ENCODE data around the gene HEBP2. TPM values are rescaled to one million over a fixed set of nuclear protein-coding genes. Genes with fewer than 3 reads are reported as not detected.
"Not testable (repeated sequence)": the region's sequence is repeated elsewhere in the genome, so short reads cannot be mapped to it uniquely, and the experiment has no call there.

HEBP2 gene
- total RNA-seq, 1 donor from 2014 or later = 26.2 TPM

DNA sequence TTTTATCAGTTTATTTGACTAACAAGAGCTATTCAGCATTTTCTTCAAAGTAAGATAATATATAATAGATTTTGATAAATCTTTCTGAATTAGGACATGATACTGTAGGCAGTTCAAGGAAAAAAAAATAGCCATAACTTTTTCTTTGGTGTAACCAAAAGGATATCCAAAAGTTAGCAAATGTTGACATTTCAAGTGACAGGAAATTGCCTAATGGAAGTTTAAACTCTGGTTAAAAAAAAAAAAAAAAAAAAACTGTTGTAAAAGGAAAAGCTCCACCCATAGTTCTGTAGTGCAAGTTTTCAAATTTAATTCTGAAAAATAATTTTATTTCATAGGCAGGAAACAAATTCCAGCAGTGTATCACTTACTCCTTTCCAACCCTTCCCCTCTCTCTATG, 18.8 kb downstream of the HEBP2 start:
- no peak for ATAC-seq (ENCODE audit: low read depth)
- Mint-ChIP-seq H3K27me3 (no peaks in the 10 kb centered on the region), H3K27ac (no peak overlapping the region), H3K4me1 (no peaks in the 10 kb centered on the region), H3K9me3 (no peaks in the 10 kb centered on the region), H3K36me3 (ENCODE audit: low read depth) (peaks cover 15% of the 10 kb centered on the region), H3K4me3 (no peak overlapping the region)
- ChIA-PET POLR2A (interaction anchor here (0.7 kb wide), 1 partner anchor 13 kb away, joined by 4 read pairs; no protein-coding TSS in a partner anchor), CTCF (no interaction called here)
- intact Hi-C loops (cut with micrococcal nuclease) = no loop called here
- TF ChIP-seq, protein P1, sequence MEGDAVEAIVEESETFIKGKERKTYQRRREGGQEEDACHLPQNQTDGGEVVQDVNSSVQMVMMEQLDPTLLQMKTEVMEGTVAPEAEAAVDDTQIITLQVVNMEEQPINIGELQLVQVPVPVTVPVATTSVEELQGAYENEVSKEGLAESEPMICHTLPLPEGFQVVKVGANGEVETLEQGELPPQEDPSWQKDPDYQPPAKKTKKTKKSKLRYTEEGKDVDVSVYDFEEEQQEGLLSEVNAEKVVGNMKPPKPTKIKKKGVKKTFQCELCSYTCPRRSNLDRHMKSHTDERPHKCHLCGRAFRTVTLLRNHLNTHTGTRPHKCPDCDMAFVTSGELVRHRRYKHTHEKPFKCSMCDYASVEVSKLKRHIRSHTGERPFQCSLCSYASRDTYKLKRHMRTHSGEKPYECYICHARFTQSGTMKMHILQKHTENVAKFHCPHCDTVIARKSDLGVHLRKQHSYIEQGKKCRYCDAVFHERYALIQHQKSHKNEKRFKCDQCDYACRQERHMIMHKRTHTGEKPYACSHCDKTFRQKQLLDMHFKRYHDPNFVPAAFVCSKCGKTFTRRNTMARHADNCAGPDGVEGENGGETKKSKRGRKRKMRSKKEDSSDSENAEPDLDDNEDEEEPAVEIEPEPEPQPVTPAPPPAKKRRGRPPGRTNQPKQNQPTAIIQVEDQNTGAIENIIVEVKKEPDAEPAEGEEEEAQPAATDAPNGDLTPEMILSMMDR (IDR thresholded peaks at IDR 0.05) = no peak
- DNase-seq = no peak

DNA sequence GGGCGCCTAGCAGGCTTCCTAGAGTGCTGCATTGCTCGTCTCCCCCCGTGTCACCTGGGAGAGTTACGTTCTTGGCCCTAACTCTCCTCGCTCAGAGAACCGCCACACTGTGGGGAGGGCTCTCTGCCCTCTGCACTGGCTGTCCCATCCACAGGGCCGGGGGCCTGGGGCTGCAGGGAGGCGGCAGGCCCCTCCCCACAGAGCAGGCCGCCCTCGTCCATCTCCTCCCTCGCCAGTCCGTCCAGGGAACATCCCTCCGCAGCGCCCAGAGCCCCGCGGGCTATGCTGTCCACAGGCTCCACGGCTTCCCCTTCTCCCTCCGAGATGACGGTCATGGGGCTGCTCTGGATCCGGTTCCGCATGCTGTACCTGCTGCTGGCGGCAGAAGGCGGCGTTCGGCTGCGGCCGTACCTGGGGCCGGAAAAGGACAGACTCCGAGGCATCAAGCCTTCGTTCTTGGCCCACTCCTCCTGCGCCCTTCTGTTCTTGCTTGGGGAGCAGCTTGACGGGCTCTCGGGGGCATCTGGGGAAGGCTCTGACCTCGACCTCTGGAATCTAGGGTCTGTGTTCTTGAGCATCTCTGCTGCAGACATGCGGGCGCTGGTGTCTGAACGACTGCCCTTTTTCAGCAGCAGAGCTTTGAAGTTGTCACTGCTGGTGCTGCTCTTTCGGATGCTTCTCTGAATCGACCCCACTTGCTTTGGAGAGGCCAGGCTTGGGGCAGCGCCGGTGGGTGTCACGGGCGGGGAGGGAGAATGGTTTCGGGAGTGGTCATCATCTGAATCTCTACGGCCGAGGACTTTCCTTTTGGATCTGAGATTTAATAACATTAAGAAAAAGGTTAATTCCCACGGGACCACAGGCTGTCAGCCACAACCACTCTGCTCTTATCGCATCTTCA, 20.2 kb downstream of the HEBP2 start:
- no peak for ATAC-seq (ENCODE audit: low read depth)
- peaks cover under 1% of the 10 kb centered on the region for H3K36me3 Mint-ChIP-seq (ENCODE audit: low read depth)
- H3K27ac Mint-ChIP-seq = no peak overlapping the region
- intact Hi-C loops (cut with micrococcal nuclease) = no loop called here
- no peaks in the 10 kb centered on the region for H3K4me1 Mint-ChIP-seq
- no peaks in the 10 kb centered on the region for H3K9me3 Mint-ChIP-seq
- H3K27me3 Mint-ChIP-seq = no peaks in the 10 kb centered on the region
- POLR2A ChIA-PET = no interaction called here
- CTCF ChIA-PET = no interaction called here
- TF ChIP-seq, protein P1 (IDR thresholded peaks at IDR 0.05) = no peak
- no peak for DNase-seq
- no peak overlapping the region for H3K4me3 Mint-ChIP-seq

DNA sequence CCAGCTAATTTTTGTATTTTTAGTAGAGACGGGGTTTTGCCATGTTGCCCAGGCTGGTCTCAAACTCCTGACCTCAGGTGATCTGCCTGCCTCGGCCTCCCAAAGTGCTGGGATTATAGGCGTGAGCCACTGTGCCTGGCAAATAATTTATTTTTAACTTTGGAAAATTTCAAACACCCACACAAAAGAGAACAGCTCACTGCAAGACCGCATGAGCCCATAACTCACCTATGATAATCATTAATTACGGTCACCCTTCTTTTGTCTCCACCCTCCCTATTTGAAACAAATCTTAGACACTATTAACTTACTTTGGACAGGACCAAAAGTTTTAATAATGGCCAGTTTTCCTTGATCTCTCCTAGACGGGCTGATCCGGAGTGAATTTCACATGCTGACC, 21.2 kb downstream of the HEBP2 start:
- POLR2A ChIA-PET = interaction anchor here (0.6 kb wide), 1 partner anchor 16 kb away, joined by 5 read pairs; no protein-coding TSS in a partner anchor
- intact Hi-C loops (cut with micrococcal nuclease); H3K27ac Mint-ChIP-seq: not testable (repeated sequence)

DNA sequence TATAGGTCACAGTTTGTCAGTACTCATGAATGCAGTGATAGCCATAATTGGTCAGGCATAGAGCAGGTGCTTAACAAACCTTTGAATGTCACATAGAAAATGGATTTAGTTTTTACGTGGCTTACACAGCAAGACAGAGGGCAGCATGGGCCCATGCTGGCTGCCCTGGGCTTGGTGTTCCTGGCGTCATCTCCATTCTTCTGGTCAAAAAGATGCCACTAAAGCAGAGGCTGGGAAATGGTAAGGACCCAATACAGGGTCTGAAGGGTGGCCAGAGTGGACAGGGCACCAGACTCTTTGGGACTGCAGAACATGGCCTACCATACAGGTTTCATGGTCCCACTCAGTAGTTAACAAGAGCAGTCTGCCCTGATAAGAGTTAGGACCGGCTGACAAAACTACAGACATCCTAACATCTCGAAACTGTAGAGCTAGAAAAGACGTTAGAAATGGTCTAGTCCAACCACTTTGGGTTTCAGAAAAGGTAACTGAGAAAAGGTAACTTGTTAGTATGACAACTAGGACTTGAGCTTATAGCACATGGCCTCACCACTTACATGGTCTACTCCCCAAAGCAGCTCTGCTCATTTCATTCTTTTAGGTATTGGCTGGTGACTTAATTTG, 22.6 kb downstream of the HEBP2 start:
- POLR2A ChIA-PET = no interaction called here
- Mint-ChIP-seq H3K27ac (no peak overlapping the region), H3K4me1 (peaks cover 5% of the 10 kb centered on the region), H3K9me3 (no peaks in the 10 kb centered on the region), H3K36me3 (ENCODE audit: low read depth) (no peaks in the 10 kb centered on the region), H3K4me3 (no peak overlapping the region), H3K27me3 (peaks cover 3% of the 10 kb centered on the region)
- CTCF ChIA-PET = interaction anchor here (0.9 to 6.3 kb wide), 5 partner anchors 84 to 339 kb away, joined by 3 to 70 read pairs (median 23); no protein-coding TSS in a partner anchor
- ATAC-seq (ENCODE audit: low read depth) = no peak
- intact Hi-C loops (cut with micrococcal nuclease) = no loop called here
- TF ChIP-seq, protein P1 (IDR thresholded peaks at IDR 0.05) = no peak
- DNase-seq = no peak

More for the DNA sequence above, 21.2 kb downstream of the HEBP2 start:
- CTCF ChIA-PET = interaction anchor here (6.3 kb wide), 1 partner anchor 85 kb away, joined by 59 read pairs; no protein-coding TSS in a partner anchor
- H3K36me3 Mint-ChIP-seq (ENCODE audit: low read depth); DNase-seq; H3K9me3 Mint-ChIP-seq; H3K27me3 Mint-ChIP-seq; H3K4me3 Mint-ChIP-seq; H3K4me1 Mint-ChIP-seq; ATAC-seq (ENCODE audit: low read depth): not testable (repeated sequence)

DNA sequence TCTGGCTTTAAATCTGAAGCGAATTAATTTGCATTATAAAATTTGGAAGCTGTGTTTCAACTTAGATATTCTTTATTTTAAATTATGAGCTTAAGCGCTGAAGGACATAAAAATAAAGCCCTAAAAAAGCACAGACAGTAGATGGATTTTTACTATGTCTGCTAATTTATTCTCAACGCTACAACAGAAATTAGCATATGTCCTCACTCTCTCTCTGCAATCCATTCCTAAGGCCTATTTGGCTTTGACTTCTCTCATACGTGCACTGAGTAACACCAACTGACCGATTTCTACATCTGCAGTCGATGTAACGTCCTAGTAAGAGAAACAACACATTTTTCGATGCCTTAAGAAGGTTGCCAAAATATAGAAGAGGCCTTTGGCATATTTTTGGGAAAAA, 23.7 kb downstream of the HEBP2 start:
- ChIA-PET POLR2A (interaction anchor here (0.6 kb wide), 1 partner anchor 30 kb away, joined by 3 read pairs; no protein-coding TSS in a partner anchor), CTCF (interaction anchor here (0.7 to 6.3 kb wide), 7 partner anchors 83 to 939 kb away, joined by 3 to 70 read pairs (median 4); no protein-coding TSS in a partner anchor)
- Mint-ChIP-seq H3K9me3 (no peaks in the 10 kb centered on the region), H3K36me3 (ENCODE audit: low read depth) (no peaks in the 10 kb centered on the region), H3K27ac (no peak overlapping the region), H3K4me1 (peaks cover 6% of the 10 kb centered on the region), H3K27me3 (peaks cover 3% of the 10 kb centered on the region), H3K4me3 (no peak overlapping the region)
- no peak for DNase-seq
- intact Hi-C loops (cut with micrococcal nuclease) = no loop called here
- TF ChIP-seq, protein P1 (IDR thresholded peaks at IDR 0.05) = no peak
- ATAC-seq (ENCODE audit: low read depth) = no peak

Measured in activated B cell treated with CpG ODN at 0.5 μM for 24 hours (primary cell).